H9 (cell line): ENCODE measurements around the gene PLA1A. TPM values are rescaled to one million over a fixed set of nuclear protein-coding genes. Genes with fewer than 3 reads are reported as not detected.

Experiments
- DNase-seq: peaks from one replicate; pipeline ENCODE4 v3.0.0-alpha.2; 2017
- H2AFZ ChIP-seq: one replicate; pipeline ENCODE4 v1.6.1; 2013; ENCODE audit warnings: mild to moderate bottlenecking, low read length, control low read depth, moderate library complexity
- H2AK5ac ChIP-seq: 2 replicates; pipeline ENCODE4 v1.6.1; 2013; ENCODE audit warnings: low read length, control low read depth, mixed read lengths; ENCODE audit not compliant: insufficient read length
- H2BK120ac ChIP-seq: one replicate; pipeline ENCODE4 v1.6.1; 2013; ENCODE audit warnings: low read depth, mild to moderate bottlenecking, low read length, control low read depth, inconsistent platforms; ENCODE audit not compliant: poor library complexity, severe bottlenecking
- H2BK12ac ChIP-seq: 2 replicates; pipeline ENCODE4 v1.6.1; 2013; ENCODE audit warnings: low read length, control low read depth, mixed read lengths, low read depth; ENCODE audit not compliant: insufficient read length
- H2BK15ac ChIP-seq: 2 replicates; pipeline ENCODE4 v1.6.1; 2013; ENCODE audit warnings: low read depth, low read length, control low read depth
- H2BK20ac ChIP-seq: one replicate; pipeline ENCODE4 v1.6.1; 2013; ENCODE audit warnings: low read depth, mild to moderate bottlenecking, low read length, control low read depth, inconsistent platforms; ENCODE audit not compliant: poor library complexity, severe bottlenecking
- H2BK5ac ChIP-seq: 2 replicates; pipeline ENCODE4 v1.6.1; 2013; ENCODE audit warnings: low read length, control low read depth, mixed read lengths; ENCODE audit not compliant: insufficient read length
- H3K14ac ChIP-seq: 2 replicates; pipeline ENCODE4 v1.6.1; 2013; ENCODE audit warnings: low read length, control low read depth; ENCODE audit not compliant: insufficient read depth
- H3K18ac ChIP-seq: 2 replicates; pipeline ENCODE4 v1.6.1; 2013; ENCODE audit warnings: low read depth, mild to moderate bottlenecking, mixed read lengths, low read length, control low read depth; ENCODE audit not compliant: insufficient read length
- H3K23ac ChIP-seq: 2 replicates; pipeline ENCODE4 v1.6.1; 2013; ENCODE audit warnings: low read length, control low read depth, mixed read lengths, low read depth; ENCODE audit not compliant: insufficient read length
- H3K23me2 ChIP-seq: 2 replicates; pipeline ENCODE4 v1.6.1; 2013; ENCODE audit warnings: low read depth, mild to moderate bottlenecking, mixed read lengths, low read length, control low read depth; ENCODE audit not compliant: insufficient read length, poor library complexity, severe bottlenecking
- H3K27ac ChIP-seq: 2 replicates; pipeline ENCODE4 v1.5.1; 2013; ENCODE audit warnings: low read length, control low read depth, mixed read lengths, low read depth; ENCODE audit not compliant: insufficient read length
- H3K27me3 ChIP-seq: 2 replicates; pipeline ENCODE4 v1.6.1; 2013; ENCODE audit warnings: low read length, control low read depth, inconsistent platforms; ENCODE audit not compliant: insufficient read depth
- H3K4ac ChIP-seq: 2 replicates; pipeline ENCODE4 v1.6.1; 2013; ENCODE audit warnings: low read depth, mild to moderate bottlenecking, control low read depth, inconsistent platforms, low read length, moderate library complexity
- H3K4me1 ChIP-seq: 2 replicates; pipeline ENCODE4 v1.6.1; 2013; ENCODE audit warnings: low read length, control low read depth, inconsistent platforms; ENCODE audit not compliant: insufficient read depth
- H3K4me2 ChIP-seq: 2 replicates; pipeline ENCODE4 v1.6.1; 2013; ENCODE audit warnings: low read length, control low read depth, mixed read lengths; ENCODE audit not compliant: insufficient read length, insufficient read depth
- H3K56ac ChIP-seq: 2 replicates; pipeline ENCODE4 v1.6.1; 2013; ENCODE audit warnings: low read depth, mild to moderate bottlenecking, mixed read lengths, low read length, control low read depth; ENCODE audit not compliant: insufficient read length
- H3K79me1 ChIP-seq: 2 replicates; pipeline ENCODE4 v1.6.1; 2013; ENCODE audit warnings: low read depth, mild to moderate bottlenecking, moderate library complexity, low read length, control low read depth, inconsistent platforms; ENCODE audit not compliant: insufficient read depth, poor library complexity, severe bottlenecking
- H3K79me2 ChIP-seq: 2 replicates; pipeline ENCODE4 v1.6.1; 2013; ENCODE audit warnings: low read length, control low read depth, inconsistent platforms; ENCODE audit not compliant: insufficient read depth
- H3K9ac ChIP-seq: 2 replicates; pipeline ENCODE4 v1.6.1; 2013; ENCODE audit warnings: low read length, control low read depth, mixed read lengths; ENCODE audit not compliant: insufficient read length; ENCODE audit errors: extremely low read depth
- H3K9me3 ChIP-seq: one replicate; pipeline ENCODE4 v1.6.1; 2013; ENCODE audit warnings: low read depth, low read length, inconsistent platforms; ENCODE audit not compliant: control insufficient read depth
- H3T11ph ChIP-seq: one replicate; pipeline ENCODE4 v1.6.1; 2013; ENCODE audit warnings: mild to moderate bottlenecking, low read length, control low read depth, inconsistent platforms
- H4K20me1 ChIP-seq: one replicate; pipeline ENCODE4 v1.6.1; 2013; ENCODE audit not compliant: control insufficient read depth, insufficient read length, insufficient read depth
- H4K5ac ChIP-seq: 2 replicates; pipeline ENCODE4 v1.6.1; 2013; ENCODE audit warnings: low read depth, mild to moderate bottlenecking, mixed read lengths, low read length, control low read depth; ENCODE audit not compliant: insufficient read length
- H4K8ac ChIP-seq: replicated peaks from 2 replicates; pipeline ENCODE4 v1.6.1; 2013; ENCODE audit warnings: low read length, control low read depth, mixed read lengths, low read depth; ENCODE audit not compliant: insufficient read length
- H4K91ac ChIP-seq: 2 replicates; pipeline ENCODE4 v1.6.1; 2013; ENCODE audit warnings: low read depth, mild to moderate bottlenecking, moderate library complexity, mixed read lengths, low read length, control low read depth; ENCODE audit not compliant: insufficient read length
- H3K27ac Mint-ChIP-seq, 3 experiments: 2 replicates in 2 of 3; 3 replicates in 1 of 3; pipeline ENCODE4 v1.8.0; 2020 to 2021; ENCODE audit warnings: mixed read lengths in 3 of 3, mild to moderate bottlenecking in 1 of 3, moderate library complexity in 1 of 3
- H3K27me3 Mint-ChIP-seq: 2 replicates; pipeline ENCODE4 v1.8.0; 2021; ENCODE audit warnings: low read depth, mild to moderate bottlenecking, moderate library complexity, mixed read lengths
- H3K36me3 Mint-ChIP-seq, 3 experiments: 2 replicates in 2 of 3; 3 replicates in 1 of 3; pipeline ENCODE4 v1.8.0; 2020 to 2021; ENCODE audit warnings: low read depth in 3 of 3, mixed read lengths in 3 of 3; ENCODE audit not compliant: insufficient read depth in 1 of 3
- H3K4me1 Mint-ChIP-seq, 2 experiments: 2 replicates each; pipeline ENCODE4 v1.8.0; 2020; ENCODE audit warnings: mixed read lengths in 2 of 2
- H3K4me3 Mint-ChIP-seq, 2 experiments: 2 replicates in 1 of 2; 3 replicates in 1 of 2; pipeline ENCODE4 v1.8.0; 2020 to 2021; ENCODE audit warnings: mild to moderate bottlenecking in 2 of 2, mixed read lengths in 2 of 2, moderate library complexity in 1 of 2
- H3K9me3 Mint-ChIP-seq, 2 experiments: 2 replicates in 1 of 2; 3 replicates in 1 of 2; pipeline ENCODE4 v1.8.0; 2020; ENCODE audit warnings: mild to moderate bottlenecking in 2 of 2, mixed read lengths in 2 of 2, moderate library complexity in 1 of 2
- WGBS: extraction: QIAGEN DNeasy Blood & Tissue Kit; methylation state at CpG from one replicate; pipeline ENCODE4 v1.1.7; 2013; ENCODE audit warnings: missing lambda C conversion rate, low lambda C conversion rate, mixed read lengths; ENCODE audit not compliant: insufficient read length; ENCODE audit errors: extremely low coverage; 5-methylcytosine and 5-hydroxymethylcytosine counted together
- total RNA-seq: library from RNA; stranded (reverse); gene quantifications from 2 replicates; pipeline ENCODE4 v1.2.1, GENCODE V29; 2021
- TF ChIP-seq, protein P1 (sequence below): fragments of 200-600 bp; sonication (generic); conservative IDR thresholded peaks from 3 replicates; pipeline ENCODE4 v1.8.0; 2021; ENCODE audit warnings: antibody characterized with exemption, mild to moderate bottlenecking

Gene PLA1A
- total RNA-seq, 1 experiment from 2014 or later = not detected

DNA sequence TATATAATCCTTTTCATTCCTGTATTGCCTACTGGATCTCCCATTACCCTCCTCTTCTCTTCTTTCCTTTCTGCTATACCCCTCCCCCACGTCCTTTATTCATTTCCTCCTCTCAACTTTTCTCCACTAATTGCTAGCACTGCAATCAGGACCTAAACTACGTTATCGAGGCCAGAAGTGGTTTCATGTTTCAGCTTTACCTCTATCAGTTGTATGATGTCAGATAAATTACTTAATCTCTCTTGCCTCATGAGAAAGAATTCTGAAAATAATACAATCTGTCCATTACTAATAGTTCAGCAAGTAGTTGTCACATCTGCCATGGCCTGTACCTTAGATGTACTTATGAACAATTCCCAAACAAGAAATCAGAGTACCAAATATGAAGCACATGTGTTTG lies 52.1 kb downstream of the PLA1A start:
- H3K27ac ChIP-seq = no peak overlapping the region

More for the DNA sequence above, 52.1 kb downstream of the PLA1A start:
- H3K27me3 ChIP-seq = no peaks in the 10 kb centered on the region
- no peak for DNase-seq
- no peak overlapping the region for H3K23ac ChIP-seq
- no peak overlapping the region for H2BK5ac ChIP-seq
- no peak overlapping the region for H2BK120ac ChIP-seq
- no peaks in the 10 kb centered on the region for H3K79me2 ChIP-seq
- Mint-ChIP-seq H3K4me3 (no peak overlapping the region), H3K27ac (no peak overlapping the region), H3K9me3 (no peaks in the 10 kb centered on the region; a peak in 1 of 5 replicates), H3K4me1 (peaks cover 19 to 23% of the 10 kb centered on the region in 2 experiments), H3K36me3 (no peaks in the 10 kb centered on the region; a peak in 1 of 7 replicates), H3K27me3 (no peaks in the 10 kb centered on the region)
- H2BK20ac ChIP-seq = no peak overlapping the region
- H2AK5ac ChIP-seq = no peak overlapping the region
- no peaks in the 10 kb centered on the region for H3K9me3 ChIP-seq
- H4K20me1 ChIP-seq = no peaks in the 10 kb centered on the region
- TF ChIP-seq, protein P1, sequence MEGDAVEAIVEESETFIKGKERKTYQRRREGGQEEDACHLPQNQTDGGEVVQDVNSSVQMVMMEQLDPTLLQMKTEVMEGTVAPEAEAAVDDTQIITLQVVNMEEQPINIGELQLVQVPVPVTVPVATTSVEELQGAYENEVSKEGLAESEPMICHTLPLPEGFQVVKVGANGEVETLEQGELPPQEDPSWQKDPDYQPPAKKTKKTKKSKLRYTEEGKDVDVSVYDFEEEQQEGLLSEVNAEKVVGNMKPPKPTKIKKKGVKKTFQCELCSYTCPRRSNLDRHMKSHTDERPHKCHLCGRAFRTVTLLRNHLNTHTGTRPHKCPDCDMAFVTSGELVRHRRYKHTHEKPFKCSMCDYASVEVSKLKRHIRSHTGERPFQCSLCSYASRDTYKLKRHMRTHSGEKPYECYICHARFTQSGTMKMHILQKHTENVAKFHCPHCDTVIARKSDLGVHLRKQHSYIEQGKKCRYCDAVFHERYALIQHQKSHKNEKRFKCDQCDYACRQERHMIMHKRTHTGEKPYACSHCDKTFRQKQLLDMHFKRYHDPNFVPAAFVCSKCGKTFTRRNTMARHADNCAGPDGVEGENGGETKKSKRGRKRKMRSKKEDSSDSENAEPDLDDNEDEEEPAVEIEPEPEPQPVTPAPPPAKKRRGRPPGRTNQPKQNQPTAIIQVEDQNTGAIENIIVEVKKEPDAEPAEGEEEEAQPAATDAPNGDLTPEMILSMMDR = no peak
- WGBS = 100% methylated on average over 1 of the region's 3 CpGs
- H3K4me2 ChIP-seq = no peak overlapping the region
- H2AFZ ChIP-seq = no peak overlapping the region
- H3K9ac ChIP-seq = no peak overlapping the region
- H4K8ac ChIP-seq = no peak overlapping the region
- no peak overlapping the region for H4K5ac ChIP-seq
- no peak overlapping the region for H3T11ph ChIP-seq
- H3K23me2 ChIP-seq = no peaks in the 10 kb centered on the region
- no peak overlapping the region for H2BK15ac ChIP-seq
- no peak overlapping the region for H3K56ac ChIP-seq
- H4K91ac ChIP-seq = no peak overlapping the region
- no peaks in the 10 kb centered on the region for H3K79me1 ChIP-seq
- no peak overlapping the region for H3K18ac ChIP-seq
- no peak overlapping the region for H3K14ac ChIP-seq
- no peak overlapping the region for H2BK12ac ChIP-seq
- no peaks in the 10 kb centered on the region; the same call in 1 of the 2 replicates for H3K4me1 ChIP-seq
- no peak overlapping the region for H3K4ac ChIP-seq
